Activated CD4-positive, alpha-beta T cell treated with anti-CD3 and anti-CD28 coated beads, Interleukin-2, amount 10 ng/mL, durations not matched to agents 7 days and 5 days (primary cell): ENCODE measurements around the gene KRT10. TPM values are rescaled to one million over a fixed set of nuclear protein-coding genes. Genes with fewer than 3 reads are reported as not detected.

ENCODE experiments used
- CTCF ChIA-PET: fragments of 350-600 bp; sonication (Branson Sonifier 250); formaldehyde crosslinking; loops from one replicate; lab custom pipeline; 2021; ENCODE audit warnings: antibody characterized with exemption; lab: Charles Lee
- POLR2A ChIA-PET: fragments of 350-600 bp; sonication (Branson Sonifier 250); formaldehyde crosslinking; loops from one replicate; lab custom pipeline; 2021; ENCODE audit warnings: antibody characterized with exemption; lab: Charles Lee
- DNase-seq: peaks from one replicate; pipeline ENCODE4 v3.0.0-alpha.2; 2020
- H3K27ac Mint-ChIP-seq: one replicate; pipeline ENCODE4 v1.8.0; 2021; ENCODE audit warnings: mild to moderate bottlenecking, moderate library complexity, mixed read lengths
- H3K27me3 Mint-ChIP-seq: one replicate; pipeline ENCODE4 v1.8.0; 2021; ENCODE audit warnings: mixed read lengths
- H3K36me3 Mint-ChIP-seq: one replicate; pipeline ENCODE4 v1.8.0; 2021; ENCODE audit warnings: low read depth, mixed read lengths
- H3K4me1 Mint-ChIP-seq: one replicate; pipeline ENCODE4 v1.8.0; 2021; ENCODE audit warnings: mixed read lengths
- H3K4me3 Mint-ChIP-seq: one replicate; pipeline ENCODE4 v1.8.0; 2021; ENCODE audit warnings: mild to moderate bottlenecking, moderate library complexity, mixed read lengths
- H3K9me3 Mint-ChIP-seq: one replicate; pipeline ENCODE4 v1.8.0; 2021; ENCODE audit warnings: mixed read lengths
- total RNA-seq, 2 experiments: library from RNA; stranded (reverse); gene quantifications; one replicate each; pipeline ENCODE4 v1.2.3, GENCODE V29; 2021

Gene KRT10
- total RNA-seq, 2 experiments from 2014 or later = 21.0 to 22.9 TPM

DNA sequence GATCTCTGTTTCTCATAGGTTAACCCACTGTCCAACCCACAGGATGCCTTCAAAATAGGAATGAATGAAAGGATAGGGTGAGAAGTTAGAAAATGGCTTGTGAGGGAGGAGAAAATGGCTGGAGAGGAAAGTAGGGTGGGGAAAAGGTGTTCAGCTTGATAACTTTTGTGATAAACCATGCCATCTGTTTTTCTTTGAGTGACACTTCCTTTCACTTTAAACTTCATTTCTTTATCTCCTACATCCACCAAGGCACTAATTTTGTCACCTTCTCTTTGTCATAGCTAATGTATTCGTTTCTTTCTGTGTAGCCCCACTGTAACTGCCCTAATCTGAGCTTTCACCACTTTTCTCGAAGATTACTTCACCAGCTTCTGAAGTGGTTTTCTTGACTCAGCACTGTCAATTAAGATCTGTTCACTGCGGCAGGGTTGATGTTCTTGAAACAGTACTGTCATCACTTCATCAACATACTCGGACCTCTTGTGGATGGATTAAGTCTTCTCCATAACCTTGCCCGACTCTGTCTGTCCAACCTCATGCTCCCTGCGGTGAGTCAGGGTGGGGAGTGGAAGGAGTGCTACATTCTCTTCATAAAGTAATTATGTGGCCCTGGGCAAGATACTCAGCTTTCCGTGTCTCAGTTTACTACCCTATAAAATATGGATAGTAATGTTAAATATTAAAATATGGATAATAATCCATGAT lies 5.5 kb upstream of the KRT10 start:
- DNase-seq = peak; percentile 10
- H3K36me3 Mint-ChIP-seq = no peaks in the 10 kb centered on the region
- CTCF ChIA-PET = interaction anchor here (0.5 to 1.2 kb wide), 4 partner anchors 9 to 742 kb away, joined by 3 to 6 read pairs (median 3); no protein-coding TSS in a partner anchor
- POLR2A ChIA-PET = no interaction called here
- no peaks in the 10 kb centered on the region for H3K27me3 Mint-ChIP-seq
- H3K9me3 Mint-ChIP-seq = no peaks in the 10 kb centered on the region
- no peak overlapping the region for H3K27ac Mint-ChIP-seq
- H3K4me3 Mint-ChIP-seq = no peak overlapping the region
- peaks cover 27% of the 10 kb centered on the region for H3K4me1 Mint-ChIP-seq

DNA sequence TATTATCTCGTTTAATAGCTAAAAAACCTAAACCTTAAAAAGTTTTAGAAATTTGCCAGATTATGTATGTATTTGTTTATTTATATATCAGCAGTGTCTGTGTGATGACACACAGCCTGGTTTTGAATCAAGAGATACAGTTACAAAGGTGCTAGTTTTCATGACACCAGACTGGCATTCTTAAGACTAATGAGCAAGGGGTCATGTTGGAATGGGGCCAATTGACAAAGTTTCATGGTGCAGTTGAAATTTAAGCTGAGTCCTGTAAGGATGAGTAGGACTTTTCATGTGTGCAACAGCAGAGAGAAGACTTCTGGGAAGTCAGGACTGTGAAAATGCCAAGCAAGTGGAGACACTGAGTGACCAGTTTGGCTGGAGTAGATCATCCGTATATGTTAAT lies 3.2 kb upstream of the KRT10 start:
- Mint-ChIP-seq H3K27ac (no peak overlapping the region), H3K4me1 (peaks cover 30% of the 10 kb centered on the region), H3K4me3 (no peak overlapping the region), H3K9me3 (no peaks in the 10 kb centered on the region), H3K36me3 (peaks cover 4% of the 10 kb centered on the region), H3K27me3 (no peaks in the 10 kb centered on the region)
- ChIA-PET CTCF (no interaction called here), POLR2A (no interaction called here)
- DNase-seq = no peak

DNA sequence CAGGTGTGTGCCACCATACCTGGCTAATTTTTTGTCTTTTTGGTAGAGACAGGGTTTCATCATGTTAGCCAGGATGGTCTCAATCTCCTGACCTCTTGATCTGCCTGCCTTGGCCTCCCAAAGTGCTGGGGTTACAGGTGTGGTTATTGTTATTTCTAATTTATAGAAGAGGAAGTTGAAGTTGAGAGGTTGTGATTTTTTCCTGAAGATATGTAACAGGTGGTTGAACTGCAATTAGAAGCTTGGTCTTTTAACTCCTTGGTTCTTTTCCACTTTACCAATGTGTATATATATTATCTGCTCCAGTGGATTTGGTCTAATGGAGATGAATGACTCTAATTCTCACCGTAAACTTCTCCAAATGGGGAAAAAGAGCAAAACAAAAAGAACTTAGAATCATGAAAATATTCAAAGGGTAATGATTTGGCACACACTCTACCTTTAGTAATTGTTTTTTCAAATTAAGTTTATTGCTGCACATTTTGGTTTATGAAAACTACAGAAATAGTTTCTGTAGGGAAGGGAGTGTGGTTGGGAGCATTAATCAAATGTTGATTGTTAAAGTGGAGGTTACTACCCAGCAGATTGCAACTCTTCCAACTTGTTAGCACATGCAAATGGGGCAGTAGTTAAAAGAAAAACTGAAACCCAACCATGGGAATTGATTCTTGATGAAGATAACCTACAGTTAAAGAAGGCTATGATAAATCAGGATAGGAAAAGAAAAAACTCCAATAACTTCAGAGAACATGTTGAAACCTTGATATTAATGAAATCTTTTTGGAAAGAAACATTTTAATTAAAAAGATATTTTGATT lies 1.8 kb upstream of the KRT10 start:
- H3K4me3 Mint-ChIP-seq = no peak overlapping the region
- H3K9me3 Mint-ChIP-seq = peaks cover 5% of the 10 kb centered on the region
- no peak overlapping the region for H3K27ac Mint-ChIP-seq
- H3K27me3 Mint-ChIP-seq = no peaks in the 10 kb centered on the region
- H3K36me3 Mint-ChIP-seq = peaks cover 16% of the 10 kb centered on the region
- H3K4me1 Mint-ChIP-seq = peaks cover 42% of the 10 kb centered on the region
- POLR2A ChIA-PET = no interaction called here
- CTCF ChIA-PET = interaction anchor here (0.8 kb wide), 1 partner anchor 9 kb away, joined by 3 read pairs; no protein-coding TSS in a partner anchor
- DNase-seq = no peak

DNA sequence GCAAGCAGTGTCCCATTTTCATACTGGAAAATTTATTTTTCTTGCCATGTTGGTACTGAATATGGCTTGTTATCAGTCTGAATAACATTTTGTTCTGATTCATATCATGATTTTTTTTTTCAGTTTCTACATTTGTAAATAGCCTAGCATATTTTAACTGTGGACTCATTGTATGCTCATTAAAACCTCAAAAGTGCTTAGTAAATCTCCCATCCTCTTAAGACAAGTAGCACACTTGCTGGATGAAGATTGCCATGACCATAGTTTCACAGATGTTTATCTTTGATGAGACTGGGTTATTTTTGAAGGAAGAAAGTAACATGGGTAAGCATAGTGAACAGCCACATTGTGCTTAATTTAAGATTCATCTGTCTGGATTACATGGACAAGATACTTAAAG lies 878 bp downstream of the KRT10 start:
- POLR2A ChIA-PET = no interaction called here
- DNase-seq = no peak
- Mint-ChIP-seq H3K9me3 (peaks cover 5% of the 10 kb centered on the region), H3K27me3 (no peaks in the 10 kb centered on the region), H3K4me3 (no peak overlapping the region), H3K4me1 (peaks cover 44% of the 10 kb centered on the region), H3K36me3 (peaks cover 40% of the 10 kb centered on the region), H3K27ac (no peak overlapping the region)
- CTCF ChIA-PET = no interaction called here

DNA sequence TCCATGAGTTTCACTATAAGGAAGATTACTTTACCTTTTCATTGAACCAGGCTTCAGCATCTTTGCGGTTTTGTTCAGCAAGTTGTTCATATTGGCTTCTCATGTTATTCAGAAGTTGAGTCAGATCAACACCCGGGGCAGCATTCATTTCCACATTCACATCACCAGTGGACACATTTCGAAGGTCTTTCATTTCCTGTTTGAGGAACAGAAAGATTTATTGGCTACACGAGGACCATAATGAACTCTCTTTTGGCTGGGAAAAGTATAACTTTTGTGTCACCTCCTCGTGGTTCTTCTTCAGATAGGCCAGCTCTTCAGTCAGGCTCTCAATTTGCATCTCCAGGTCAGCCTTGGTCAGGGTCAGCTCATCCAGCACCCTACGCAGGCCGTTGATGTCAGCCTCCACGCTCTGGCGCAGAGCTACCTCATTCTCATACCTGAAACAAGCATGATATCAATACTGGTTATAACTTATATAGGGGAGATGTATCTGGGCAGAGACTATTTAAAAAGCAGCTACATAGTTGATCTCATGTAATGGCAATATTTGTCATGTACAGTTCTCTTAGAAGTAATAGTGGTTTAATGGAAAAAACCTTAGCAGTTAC lies 2.1 kb downstream of the KRT10 start:
- no peak for DNase-seq
- POLR2A ChIA-PET = no interaction called here

DNA sequence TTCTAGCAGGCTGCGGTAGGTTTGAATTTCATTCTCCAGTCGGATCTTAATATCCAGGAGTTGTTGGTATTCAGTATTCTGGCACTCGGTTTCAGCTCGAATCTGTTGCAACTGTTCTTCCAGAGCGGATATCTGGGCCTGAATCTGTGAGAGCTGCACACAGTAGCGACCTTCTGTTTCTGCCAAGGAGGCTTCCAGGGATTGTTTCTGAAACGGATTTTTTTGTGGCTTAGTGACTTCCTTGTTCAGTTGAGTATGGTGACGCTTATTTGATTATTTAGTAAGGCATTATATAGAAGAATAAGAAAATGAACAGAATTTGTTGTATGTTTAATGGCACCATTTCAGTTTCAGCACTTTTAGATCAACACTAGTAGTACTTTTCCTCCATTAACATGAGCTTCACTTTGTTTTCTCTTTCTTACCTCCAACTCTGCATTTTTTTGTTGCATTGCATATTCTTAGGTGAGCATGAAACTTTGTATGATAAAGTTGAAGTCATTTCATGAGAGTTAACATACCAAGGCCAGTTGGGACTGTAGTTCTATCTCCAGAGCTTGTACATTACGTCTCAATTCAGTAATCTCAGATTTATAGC lies 2.8 kb downstream of the KRT10 start:
- ChIA-PET POLR2A (interaction anchor here (1.2 kb wide), 1 partner anchor 870 kb away, joined by 4 read pairs; no protein-coding TSS in a partner anchor), CTCF (no interaction called here)
- no peaks in the 10 kb centered on the region for H3K27me3 Mint-ChIP-seq
- H3K27ac Mint-ChIP-seq = peak overlapping the region; percentile 75
- peaks cover 41% of the 10 kb centered on the region for H3K36me3 Mint-ChIP-seq
- no peak for DNase-seq
- peaks cover 39% of the 10 kb centered on the region for H3K4me1 Mint-ChIP-seq
- H3K9me3 Mint-ChIP-seq = peaks cover 7% of the 10 kb centered on the region
- peak overlapping the region; percentile 74 for H3K4me3 Mint-ChIP-seq

More for the DNA sequence above, 2.1 kb downstream of the KRT10 start:
- H3K4me3 Mint-ChIP-seq = peak overlapping the region; percentile 74
- H3K27me3 Mint-ChIP-seq = no peaks in the 10 kb centered on the region
- H3K36me3 Mint-ChIP-seq = peaks cover 41% of the 10 kb centered on the region
- peaks cover 5% of the 10 kb centered on the region for H3K9me3 Mint-ChIP-seq
- CTCF ChIA-PET = no interaction called here
- H3K4me1 Mint-ChIP-seq = peaks cover 39% of the 10 kb centered on the region
- H3K27ac Mint-ChIP-seq = peak overlapping the region; percentile 1

DNA sequence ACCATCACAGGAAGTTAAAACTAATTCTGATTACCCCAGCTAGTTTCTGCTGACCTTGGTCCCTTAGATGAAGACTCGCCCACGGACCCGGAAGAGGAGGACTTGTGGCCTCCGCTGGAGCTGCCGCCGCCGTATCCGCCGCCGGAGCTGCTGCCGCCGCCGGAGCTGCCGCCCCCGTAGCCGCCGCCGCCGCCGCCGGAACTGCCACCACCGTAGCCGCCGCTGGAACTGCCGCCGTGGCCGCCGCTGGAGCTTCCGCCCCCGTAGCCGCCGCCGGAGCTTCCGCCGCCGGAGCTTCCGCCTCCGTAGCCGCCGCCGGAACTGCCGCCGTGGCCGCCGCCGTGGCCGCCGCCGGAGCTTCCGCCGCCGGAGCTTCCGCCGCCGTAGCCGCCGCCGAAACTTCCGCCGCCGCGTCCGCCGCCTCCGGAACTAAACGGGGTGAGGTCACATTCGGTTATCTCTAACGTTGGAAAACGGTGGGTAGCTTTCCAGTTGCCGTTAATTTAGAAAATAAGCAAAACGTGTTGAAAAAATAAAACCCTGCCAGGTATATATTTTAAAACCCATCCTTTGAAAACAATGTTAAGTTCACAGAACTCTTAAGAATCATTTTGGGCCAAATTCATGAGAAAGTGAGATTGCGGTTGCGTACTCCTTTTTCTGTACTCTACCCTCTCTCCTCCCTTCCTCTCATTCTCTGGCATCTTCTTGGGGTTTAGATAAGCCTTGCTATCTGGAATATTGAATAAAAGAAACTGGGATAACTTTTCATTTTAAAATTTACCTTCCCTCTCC lies 3.5 kb downstream of the KRT10 start:
- peaks cover 41% of the 10 kb centered on the region for H3K36me3 Mint-ChIP-seq
- H3K27me3 Mint-ChIP-seq = peaks cover 5% of the 10 kb centered on the region
- H3K4me3 Mint-ChIP-seq = peak overlapping the region; percentile 85
- H3K9me3 Mint-ChIP-seq = peaks cover 8% of the 10 kb centered on the region
- H3K27ac Mint-ChIP-seq = peak overlapping the region; percentile 97
- ChIA-PET POLR2A (interaction anchor here (0.7 to 1.2 kb wide), 4 partner anchors 33 to 871 kb away, joined by 3 to 5 read pairs (median 4); no protein-coding TSS in a partner anchor), CTCF (interaction anchor here (0.7 to 1.1 kb wide), 6 partner anchors 9 to 847 kb away, joined by 3 to 4 read pairs (median 3); no protein-coding TSS in a partner anchor)
- peak; percentile 82 for DNase-seq
- peaks cover 33% of the 10 kb centered on the region for H3K4me1 Mint-ChIP-seq

DNA sequence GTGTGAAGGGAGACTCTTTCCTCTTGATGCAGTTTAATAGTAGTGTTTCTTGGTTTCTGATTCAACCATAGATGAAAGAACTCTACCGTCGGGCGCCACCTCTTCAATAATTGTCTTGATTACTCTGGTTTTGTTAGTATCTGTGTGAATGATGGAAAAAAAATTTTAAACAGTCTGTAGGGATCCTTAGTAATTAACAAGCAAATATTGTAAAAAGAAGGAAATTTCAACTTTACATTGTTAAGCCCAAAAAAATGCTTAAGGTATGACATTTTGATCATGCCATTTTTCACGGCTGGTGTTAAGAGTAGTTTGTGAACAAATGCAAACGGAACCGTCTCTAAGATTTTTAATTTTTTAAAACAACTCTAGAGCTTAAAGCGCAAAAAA lies 4.1 kb downstream of the KRT10 start:
- peaks cover 9% of the 10 kb centered on the region for H3K27me3 Mint-ChIP-seq
- H3K27ac Mint-ChIP-seq = peak overlapping the region; percentile 97
- H3K4me1 Mint-ChIP-seq = peaks cover 32% of the 10 kb centered on the region
- POLR2A ChIA-PET = interaction anchor here (0.7 to 1.2 kb wide), 3 partner anchors 34 to 871 kb away, joined by 3 to 5 read pairs (median 4); no protein-coding TSS in a partner anchor
- peaks cover 41% of the 10 kb centered on the region for H3K36me3 Mint-ChIP-seq
- peak overlapping the region; percentile 85 for H3K4me3 Mint-ChIP-seq
- CTCF ChIA-PET = interaction anchor here (0.6 to 1.1 kb wide), 6 partner anchors 9 to 847 kb away, joined by 3 to 4 read pairs (median 3); no protein-coding TSS in a partner anchor
- no peak for DNase-seq
- peaks cover 8% of the 10 kb centered on the region for H3K9me3 Mint-ChIP-seq

DNA sequence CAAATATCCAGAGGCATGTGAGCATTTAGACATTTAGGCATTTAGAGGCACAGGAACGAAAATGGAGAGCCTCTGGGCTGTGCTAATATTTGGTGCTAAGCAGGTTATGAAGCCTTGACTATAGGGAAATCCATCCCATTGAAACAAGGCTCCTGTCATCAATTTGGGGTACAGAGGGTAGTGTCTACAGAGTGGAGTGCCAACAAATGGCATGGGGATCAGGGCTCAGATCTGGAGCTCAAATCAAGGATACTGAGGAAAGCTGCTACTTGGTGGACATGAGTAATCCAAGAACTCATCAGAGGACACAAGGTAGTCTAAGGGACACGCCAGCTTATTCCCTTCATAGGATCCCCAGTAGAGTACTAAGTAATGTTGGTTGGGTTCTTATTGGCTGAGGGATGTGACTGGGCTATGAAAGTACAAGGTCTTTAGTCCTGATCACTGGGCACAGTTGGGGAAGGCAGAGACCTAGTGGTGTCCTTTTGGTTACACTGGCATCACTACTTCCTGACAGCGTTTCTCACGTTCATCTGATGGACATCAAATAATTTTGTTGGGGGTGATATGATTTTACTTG lies 5.2 kb downstream of the KRT10 start:
- Mint-ChIP-seq H3K27me3 (peaks cover 16% of the 10 kb centered on the region), H3K36me3 (peaks cover 39% of the 10 kb centered on the region), H3K27ac (peak overlapping the region; percentile 55), H3K4me3 (peak overlapping the region; percentile 65), H3K4me1 (peaks cover 29% of the 10 kb centered on the region), H3K9me3 (peaks cover 8% of the 10 kb centered on the region)
- CTCF ChIA-PET = interaction anchor here (0.6 to 1.2 kb wide), 2 partner anchors 12 to 532 kb away, joined by 3 read pairs; no protein-coding TSS in a partner anchor
- DNase-seq = no peak
- POLR2A ChIA-PET = no interaction called here

DNA sequence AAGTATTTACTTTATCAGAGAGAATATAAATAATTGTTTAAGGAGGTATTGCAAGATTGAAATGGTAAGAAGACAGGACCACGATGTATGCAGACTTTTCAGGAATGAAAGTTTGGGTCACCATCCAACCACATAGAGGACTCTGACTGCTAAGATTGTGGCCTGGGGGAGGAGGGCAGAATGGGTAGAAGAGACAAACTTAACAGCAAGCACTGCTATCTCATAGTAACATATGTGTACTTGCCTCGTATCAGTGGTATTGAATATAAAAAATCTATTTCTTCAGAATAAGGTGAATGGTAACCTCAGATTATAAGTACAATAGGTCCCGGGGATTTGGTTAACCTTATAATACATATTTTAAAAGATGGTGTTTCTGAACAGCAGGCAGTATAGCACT lies 5.8 kb downstream of the KRT10 start:
- Mint-ChIP-seq H3K27me3 (peaks cover 22% of the 10 kb centered on the region), H3K4me3 (peak overlapping the region; percentile 41), H3K9me3 (peaks cover 8% of the 10 kb centered on the region), H3K36me3 (peaks cover 38% of the 10 kb centered on the region), H3K4me1 (peaks cover 29% of the 10 kb centered on the region), H3K27ac (no peak overlapping the region)
- no peak for DNase-seq
- ChIA-PET POLR2A (interaction anchor here (0.7 kb wide), 1 partner anchor 253 kb away, joined by 6 read pairs; no protein-coding TSS in a partner anchor), CTCF (interaction anchor here (0.6 to 1.2 kb wide), 2 partner anchors 11 to 531 kb away, joined by 3 read pairs; no protein-coding TSS in a partner anchor)

DNA sequence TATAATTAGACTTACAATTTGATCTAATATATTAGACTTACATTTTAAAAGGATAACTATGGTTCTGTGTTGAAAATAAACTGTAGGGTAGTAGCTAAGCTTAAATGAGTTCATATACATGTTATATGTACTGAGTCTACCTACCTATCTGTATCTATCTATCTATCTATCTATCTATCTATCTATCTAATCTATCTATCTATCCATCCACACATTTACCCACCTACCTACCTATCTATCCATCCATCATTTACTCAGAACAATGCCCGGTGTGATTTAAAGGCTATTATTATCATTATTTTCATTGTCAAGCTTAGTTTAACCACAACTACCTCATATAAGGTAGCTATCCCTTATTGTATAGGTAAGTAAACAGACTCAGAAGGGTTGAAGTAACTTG lies 7.0 kb downstream of the KRT10 start:
- POLR2A ChIA-PET = interaction anchor here (0.7 kb wide), 1 partner anchor 168 kb away, joined by 4 read pairs; the partner anchor contains the start of gene SMARCE1

More for the DNA sequence above, 7.0 kb downstream of the KRT10 start:
- DNase-seq = no peak
- CTCF ChIA-PET = interaction anchor here (1.0 kb wide), 1 partner anchor 850 kb away, joined by 5 read pairs; no protein-coding TSS in a partner anchor
- peaks cover 6% of the 10 kb centered on the region for H3K9me3 Mint-ChIP-seq
- H3K27ac Mint-ChIP-seq = no peak overlapping the region
- H3K27me3 Mint-ChIP-seq = peaks cover 30% of the 10 kb centered on the region
- H3K4me1 Mint-ChIP-seq = peaks cover 24% of the 10 kb centered on the region
- H3K36me3 Mint-ChIP-seq = peaks cover 35% of the 10 kb centered on the region
- H3K4me3 Mint-ChIP-seq = no peak overlapping the region
